Ovary (tissue), 9 donors: Measurements from ENCODE around the gene ARL10. TPM values are rescaled to one million over a fixed set of nuclear protein-coding genes. Genes with fewer than 3 reads are reported as not detected.

ENCODE experiments used
- DNase-seq, 5 donors: peaks; one replicate each; pipeline ENCODE4 v3.0.0-alpha.2; 2019 to 2020
- H3K27ac ChIP-seq, 2 donors: fragments of 200-600 bp; one replicate each; pipeline versions ENCODE4 v1.5.1 to v1.8.0; 2019 to 2022
- H3K27me3 ChIP-seq: fragments of 200-600 bp; one replicate; pipeline ENCODE4 v1.8.0; 2022
- H3K36me3 ChIP-seq: fragments of 200-600 bp; sonication (generic); one replicate; pipeline ENCODE4 v1.5.1; 2019
- H3K4me1 ChIP-seq: one replicate; pipeline ENCODE4 v1.8.1; 2013; ENCODE audit warnings: mild to moderate bottlenecking, moderate library complexity; ENCODE audit not compliant: insufficient read depth
- H3K4me3 ChIP-seq: fragments of 200-600 bp; sonication (generic); one replicate; pipeline ENCODE4 v1.5.1; 2017
- H3K9me3 ChIP-seq, 2 donors: fragments of 200-600 bp in 1 of 2; sonication (generic) in 1 of 2; one replicate each; pipeline versions ENCODE4 v1.5.1 to v1.8.1; 2013 to 2019; ENCODE audit warnings: mild to moderate bottlenecking in 1 of 2, moderate library complexity in 1 of 2
- EP300 ChIP-seq: sonication (generic); formaldehyde crosslinking; IDR thresholded peaks from one replicate; pipeline ENCODE4 v1.6.1; 2017; ENCODE audit warnings: antibody characterized with exemption
- POLR2A ChIP-seq: fragments of 450-650 bp; IDR thresholded peaks from one replicate; pipeline ENCODE4 v1.6.1; 2017; ENCODE audit warnings: antibody characterized with exemption, mild to moderate bottlenecking, moderate library complexity
- WGBS, 3 donors: extraction: QIAGEN DNeasy Blood & Tissue Kit in 1 of 3; methylation state at CpG; one replicate each; pipeline versions ENCODE4 v1.1.5 to v1.1.7; 2013 to 2017; 5-methylcytosine and 5-hydroxymethylcytosine counted together
- intact Hi-C, 4 donors: fragments of 100-400 bp; cut with DNase I; formaldehyde crosslinking; loops; one replicate each; pipeline versions ENCODE4 v1.11.0 to v1.15.1; 2022 to 2023
- polyA plus RNA-seq, 2 donors: library from polyadenylated mRNA; stranded (reverse); fragments of 200-250 nt in 1 of 2; fragments of 350-450 nt in 1 of 2; fragmentation: Illumina TruSeq in 1 of 2; extraction: RNeasy Lipid Tissue Mini Kit (QIAGEN cat#74804) in 1 of 2; gene quantifications; one replicate each; pipeline ENCODE4 v1.2.3, GENCODE V29; 2013 to 2014
- total RNA-seq, 7 donors: library from RNA; depleted of rRNA in 2 of 7; stranded (reverse); fragments of >200 nt in 2 of 7; fragmentation: NEBNext Ultra II Directional in 3 of 7; extraction: Animal tissue kit (Norgen Biotek cat#: 25700) in 3 of 7; gene quantifications; one replicate each; pipeline versions ENCODE4 v1.1.0 to v1.2.4, GENCODE V29; 2016 to 2023
- TF ChIP-seq, protein P1 (sequence below), 3 donors: fragments of 450-650 bp in 2 of 3; fragments of 200-600 bp in 1 of 3; IDR thresholded peaks; one replicate each; pipeline versions ENCODE4 v1.5.1 to v1.8.0; 2016 to 2022; ENCODE audit warnings: antibody characterized with exemption in 3 of 3, mild to moderate bottlenecking in 1 of 3
- donor health status: DM: no; HTN: no; CAD: no; lungs with moderate emphysema.
- donor health status: DM: no; HTN: no; CAD: no.
- donor health status: Bipolar disorder and iron deficiency.
- donor health status: DM: yes; HTN: yes; CAD: no.
- donor health status: DM: no; HTN: no; CAD: no.
- donor health status: DM: yes; HTN: yes; CAD: no.

The ARL10 gene
- total and polyA plus RNA-seq, 9 donors, result 4.0 to 26.7 (median 17.7) TPM

DNA sequence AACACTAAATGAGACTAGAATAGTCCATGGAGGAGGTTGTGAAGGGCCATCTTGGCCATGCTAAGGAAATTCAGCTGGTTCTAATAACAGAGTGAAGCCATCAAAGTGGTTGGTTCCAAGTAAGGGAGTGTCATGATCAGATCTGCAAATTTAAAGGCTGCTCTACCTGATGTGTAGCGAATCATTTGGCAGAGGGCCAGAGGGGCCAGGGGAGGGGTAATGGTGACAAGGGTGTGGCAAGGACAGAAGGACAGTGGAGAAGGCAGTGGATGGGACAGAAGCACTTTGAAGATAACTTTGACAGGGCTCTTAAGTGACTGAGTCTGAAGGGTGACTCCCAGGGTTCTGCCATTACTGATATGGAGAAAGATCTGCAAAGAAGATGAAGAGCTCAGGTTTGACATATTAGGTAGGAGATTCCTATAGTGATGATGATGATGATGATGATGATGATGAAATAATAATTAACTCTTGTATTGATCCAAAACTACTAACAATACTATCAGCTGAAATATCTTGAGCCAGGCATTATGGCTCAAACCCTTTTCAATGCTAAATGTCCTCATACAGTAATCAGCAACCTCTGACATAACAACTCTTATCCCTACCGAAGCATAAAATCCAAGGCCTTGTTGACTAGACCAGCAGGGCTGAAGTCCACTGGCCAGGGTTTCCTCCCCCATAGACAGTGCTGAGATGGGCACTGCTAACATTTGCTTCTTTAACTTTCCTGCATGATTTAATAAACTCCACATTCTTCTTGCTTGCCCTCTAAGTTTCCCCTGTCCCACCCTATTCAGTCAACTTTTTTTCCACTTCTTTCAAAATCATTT is 23.7 kb upstream of the ARL10 start:
- intact Hi-C loops, result no loop called here
- 61 to 81% (median 68%) methylated on average over 2 of the region's 2 CpGs for WGBS, 3 donors
- no peaks in the 10 kb centered on the region for H3K36me3 ChIP-seq

DNA sequence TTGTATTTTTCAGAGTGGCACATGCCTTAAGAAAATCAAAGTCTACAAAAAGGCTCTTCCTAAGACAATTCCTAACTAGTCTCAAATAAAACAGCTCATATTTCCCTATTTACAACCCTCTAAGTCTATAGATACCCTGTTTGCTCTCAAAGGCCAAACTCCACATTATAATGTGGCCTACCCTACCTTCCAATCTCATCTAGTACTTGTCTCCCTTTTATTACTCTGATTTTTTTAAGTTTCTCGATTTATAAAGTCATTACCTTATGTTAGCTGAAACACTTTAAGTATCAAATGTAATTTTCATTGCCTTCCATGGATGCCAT is 23.2 kb upstream of the ARL10 start:
- H3K27ac ChIP-seq, result no peak overlapping the region
- H3K36me3 ChIP-seq, result no peaks in the 10 kb centered on the region
- no peak overlapping the region for H3K4me3 ChIP-seq
- no peaks in the 10 kb centered on the region for H3K4me1 ChIP-seq
- no peaks in the 10 kb centered on the region for H3K9me3 ChIP-seq
- TF ChIP-seq, protein P1, sequence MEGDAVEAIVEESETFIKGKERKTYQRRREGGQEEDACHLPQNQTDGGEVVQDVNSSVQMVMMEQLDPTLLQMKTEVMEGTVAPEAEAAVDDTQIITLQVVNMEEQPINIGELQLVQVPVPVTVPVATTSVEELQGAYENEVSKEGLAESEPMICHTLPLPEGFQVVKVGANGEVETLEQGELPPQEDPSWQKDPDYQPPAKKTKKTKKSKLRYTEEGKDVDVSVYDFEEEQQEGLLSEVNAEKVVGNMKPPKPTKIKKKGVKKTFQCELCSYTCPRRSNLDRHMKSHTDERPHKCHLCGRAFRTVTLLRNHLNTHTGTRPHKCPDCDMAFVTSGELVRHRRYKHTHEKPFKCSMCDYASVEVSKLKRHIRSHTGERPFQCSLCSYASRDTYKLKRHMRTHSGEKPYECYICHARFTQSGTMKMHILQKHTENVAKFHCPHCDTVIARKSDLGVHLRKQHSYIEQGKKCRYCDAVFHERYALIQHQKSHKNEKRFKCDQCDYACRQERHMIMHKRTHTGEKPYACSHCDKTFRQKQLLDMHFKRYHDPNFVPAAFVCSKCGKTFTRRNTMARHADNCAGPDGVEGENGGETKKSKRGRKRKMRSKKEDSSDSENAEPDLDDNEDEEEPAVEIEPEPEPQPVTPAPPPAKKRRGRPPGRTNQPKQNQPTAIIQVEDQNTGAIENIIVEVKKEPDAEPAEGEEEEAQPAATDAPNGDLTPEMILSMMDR (IDR thresholded peaks at IDR 0.05), result no peak
- TF ChIP-seq EP300 (no peak), POLR2A (no peak)
- 89 to 97% (median 89%) methylated on average over 1 of the region's 1 CpG for WGBS, 3 donors
- intact Hi-C loops, result no loop called here
- no peaks in the 10 kb centered on the region for H3K27me3 ChIP-seq
- no peak for DNase-seq

More for the DNA sequence above, 23.7 kb upstream of the ARL10 start:
- Histone ChIP-seq H3K27ac (no peak overlapping the region), H3K9me3 (no peaks in the 10 kb centered on the region), H3K4me1 (no peaks in the 10 kb centered on the region), H3K27me3 (no peaks in the 10 kb centered on the region), H3K4me3 (no peak overlapping the region)
- peak in 1 of 5 donors; percentile 31 for DNase-seq
- TF ChIP-seq, protein P1 (IDR thresholded peaks at IDR 0.05), result no peak
- no peak for TF ChIP-seq EP300
- no peak for TF ChIP-seq POLR2A

DNA sequence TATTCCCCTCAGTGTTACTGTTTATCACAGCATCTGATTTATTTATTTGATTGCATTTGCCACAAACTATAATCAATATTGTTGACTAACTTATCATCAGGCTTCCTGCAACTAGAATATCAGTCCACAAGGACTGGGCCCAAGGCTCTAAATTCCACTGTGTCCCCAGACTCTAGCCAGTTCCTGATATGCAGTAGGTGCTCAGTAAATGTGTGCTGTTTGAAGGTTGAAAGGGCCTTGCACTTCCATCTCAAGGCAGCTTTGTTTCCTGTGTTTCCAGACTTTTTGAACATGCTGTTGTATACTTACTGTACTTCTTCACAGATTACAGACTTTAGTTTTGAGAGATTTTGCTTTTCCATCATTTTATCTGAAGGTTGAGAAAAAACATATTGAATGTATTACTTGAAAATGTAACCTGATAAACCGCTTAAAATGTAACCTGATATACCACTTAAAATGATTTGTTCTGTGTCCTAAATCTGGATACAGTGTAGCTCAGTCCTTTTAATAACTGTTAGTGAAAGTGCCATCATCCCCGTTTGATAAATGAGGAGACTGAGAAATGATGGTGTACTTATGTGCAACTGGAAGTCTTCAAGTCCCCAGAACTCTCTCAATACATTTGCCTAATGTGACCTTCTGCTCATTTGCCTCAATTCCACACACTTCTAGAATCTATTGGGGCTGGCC is 22.4 kb upstream of the ARL10 start:
- Histone ChIP-seq H3K4me1 (no peaks in the 10 kb centered on the region), H3K36me3 (no peaks in the 10 kb centered on the region), H3K4me3 (no peak overlapping the region), H3K27me3 (no peaks in the 10 kb centered on the region), H3K9me3 (no peaks in the 10 kb centered on the region), H3K27ac (no peak overlapping the region)
- TF ChIP-seq, protein P1 (IDR thresholded peaks at IDR 0.05), result no peak
- TF ChIP-seq POLR2A (no peak), EP300 (no peak)
- DNase-seq, result no peak
- intact Hi-C loops, result no loop called here
- 55 to 59% (median 55%) methylated on average over 2 of the region's 2 CpGs for WGBS, 3 donors

DNA sequence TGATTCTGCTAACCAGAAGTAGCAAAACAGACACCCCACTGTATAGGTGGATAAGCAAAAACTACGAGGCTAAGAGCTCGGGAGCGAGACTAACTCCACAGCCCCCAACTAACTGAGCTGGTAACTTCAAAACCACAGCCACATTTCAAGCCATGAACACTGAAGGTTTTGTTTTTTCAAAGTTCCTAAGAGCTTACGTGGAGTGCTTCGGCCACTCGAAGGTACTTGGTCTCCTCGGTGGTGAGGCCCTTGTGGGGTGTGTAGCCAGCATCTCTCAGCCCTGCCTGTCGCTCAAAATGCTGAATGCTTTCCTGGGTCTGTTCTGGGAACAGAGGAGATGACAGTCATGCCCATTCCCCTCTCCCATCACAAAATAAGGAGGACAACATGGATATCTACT is 14.9 kb upstream of the ARL10 start:
- Histone ChIP-seq H3K27ac (no peak overlapping the region), H3K4me3 (no peak overlapping the region), H3K4me1 (peaks cover under 1% of the 10 kb centered on the region), H3K9me3 (no peaks in the 10 kb centered on the region), H3K27me3 (no peaks in the 10 kb centered on the region), H3K36me3 (no peaks in the 10 kb centered on the region)
- no peak for DNase-seq
- TF ChIP-seq, protein P1 (IDR thresholded peaks at IDR 0.05), result no peak
- TF ChIP-seq EP300 (no peak), POLR2A (no peak)
- WGBS, 3 donors, result 88 to 91% (median 91%) methylated on average over 8 of the region's 8 CpGs
- intact Hi-C loops, result no loop called here
